WERI-Rb-1 (cell line): ENCODE measurements around the gene CALN1.

Source experiments
- DNase-seq: peaks from one replicate; pipeline ENCODE4 v3.0.0-alpha.2; 2020
- H3K27ac ChIP-seq: fragments of 250-450 bp; sonication (Bioruptor Pico); 2 replicates; pipeline ENCODE4 v1.5.1; 2020; ENCODE audit warnings: mild to moderate bottlenecking, moderate library complexity
- H3K27me3 ChIP-seq: fragments of 250-450 bp; sonication (Bioruptor Pico); 2 replicates; pipeline ENCODE4 v1.5.1; 2021; ENCODE audit warnings: mild to moderate bottlenecking, low read depth, moderate library complexity; ENCODE audit not compliant: insufficient read depth, severe bottlenecking
- H3K36me3 ChIP-seq: fragments of 250-450 bp; sonication (Bioruptor Pico); 2 replicates; pipeline ENCODE4 v1.5.1; 2020; ENCODE audit warnings: mild to moderate bottlenecking, moderate library complexity
- H3K4me3 ChIP-seq: 2 replicates; pipeline ENCODE4 v1.5.1; 2011; ENCODE audit warnings: low read depth, mild to moderate bottlenecking, control low read depth, low read length
- H3K9me3 ChIP-seq: fragments of 250-450 bp; sonication (Bioruptor Pico); 2 replicates; pipeline ENCODE4 v1.5.1; 2021; ENCODE audit warnings: mild to moderate bottlenecking, moderate library complexity; ENCODE audit not compliant: severe bottlenecking
- TF ChIP-seq, protein P1 (sequence below): IDR thresholded peaks from 2 replicates; pipeline ENCODE4 v1.5.1; 2011; ENCODE audit warnings: low read depth, mild to moderate bottlenecking, control low read depth, inconsistent platforms, low read length

CALN1 gene

DNA sequence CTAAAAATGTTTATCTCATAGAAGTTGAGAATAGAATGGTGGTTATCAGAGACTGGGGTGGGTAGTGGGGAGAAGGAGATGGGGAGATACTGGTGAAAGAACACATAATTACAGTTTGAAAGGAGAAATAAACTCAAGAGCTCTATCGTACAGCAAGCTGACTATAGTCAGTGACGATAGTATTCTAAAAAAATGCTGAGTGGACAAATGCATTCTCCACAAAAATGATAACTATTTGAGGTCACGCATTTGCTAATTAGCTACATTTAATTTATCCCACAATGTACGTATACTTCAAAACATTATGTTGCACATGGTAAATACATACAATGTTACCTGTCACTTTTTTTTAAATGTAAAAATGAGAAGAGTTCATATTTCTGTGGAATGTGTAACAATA lies 507.7 kb downstream of the CALN1 start:
- Histone ChIP-seq H3K27me3 (peaks cover 18% of the 10 kb centered on the region), H3K9me3 (no peaks in the 10 kb centered on the region), H3K36me3 (no peaks in the 10 kb centered on the region), H3K27ac (no peak overlapping the region), H3K4me3 (no peak overlapping the region)
- DNase-seq, result no peak
- TF ChIP-seq, protein P1, sequence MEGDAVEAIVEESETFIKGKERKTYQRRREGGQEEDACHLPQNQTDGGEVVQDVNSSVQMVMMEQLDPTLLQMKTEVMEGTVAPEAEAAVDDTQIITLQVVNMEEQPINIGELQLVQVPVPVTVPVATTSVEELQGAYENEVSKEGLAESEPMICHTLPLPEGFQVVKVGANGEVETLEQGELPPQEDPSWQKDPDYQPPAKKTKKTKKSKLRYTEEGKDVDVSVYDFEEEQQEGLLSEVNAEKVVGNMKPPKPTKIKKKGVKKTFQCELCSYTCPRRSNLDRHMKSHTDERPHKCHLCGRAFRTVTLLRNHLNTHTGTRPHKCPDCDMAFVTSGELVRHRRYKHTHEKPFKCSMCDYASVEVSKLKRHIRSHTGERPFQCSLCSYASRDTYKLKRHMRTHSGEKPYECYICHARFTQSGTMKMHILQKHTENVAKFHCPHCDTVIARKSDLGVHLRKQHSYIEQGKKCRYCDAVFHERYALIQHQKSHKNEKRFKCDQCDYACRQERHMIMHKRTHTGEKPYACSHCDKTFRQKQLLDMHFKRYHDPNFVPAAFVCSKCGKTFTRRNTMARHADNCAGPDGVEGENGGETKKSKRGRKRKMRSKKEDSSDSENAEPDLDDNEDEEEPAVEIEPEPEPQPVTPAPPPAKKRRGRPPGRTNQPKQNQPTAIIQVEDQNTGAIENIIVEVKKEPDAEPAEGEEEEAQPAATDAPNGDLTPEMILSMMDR, result no peak

GRCh38 chr7:71900556-71900955 lies 511.6 kb downstream of the CALN1 start:
- DNase-seq, result no peak
- Histone ChIP-seq H3K4me3 (no peak overlapping the region), H3K36me3 (no peaks in the 10 kb centered on the region), H3K27ac (no peak overlapping the region), H3K9me3 (no peaks in the 10 kb centered on the region), H3K27me3 (peaks cover 12% of the 10 kb centered on the region)
- TF ChIP-seq, protein P1, result no peak

GRCh38 chr7:71896535-71896934 lies 515.6 kb downstream of the CALN1 start:
- TF ChIP-seq, protein P1, result no peak
- H3K9me3 ChIP-seq, result no peaks in the 10 kb centered on the region

DNA sequence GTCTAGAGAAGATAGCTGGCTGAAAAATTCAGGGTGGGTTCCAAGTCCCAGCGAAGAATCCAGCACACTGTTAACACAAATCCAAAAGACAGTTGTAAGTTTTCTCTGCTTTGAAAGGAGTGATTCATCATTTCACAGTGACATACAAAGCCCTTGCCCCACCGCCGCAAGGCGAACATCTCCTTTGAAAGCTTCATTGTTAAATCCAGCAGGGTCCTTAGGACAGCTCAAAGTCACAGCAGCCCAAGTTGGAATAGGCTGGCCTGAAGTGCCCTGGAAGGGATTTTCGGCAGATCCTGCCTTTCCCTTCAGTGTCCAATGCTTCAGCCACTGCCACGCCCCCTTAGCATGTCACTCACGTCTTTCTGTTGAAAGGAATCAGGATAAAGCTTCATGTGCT lies 526.1 kb downstream of the CALN1 start:
- DNase-seq, result no peak
- H3K27ac ChIP-seq, result no peak overlapping the region
- H3K4me3 ChIP-seq, result no peak overlapping the region
- H3K9me3 ChIP-seq, result no peaks in the 10 kb centered on the region
- TF ChIP-seq, protein P1, result no peak
- no peaks in the 10 kb centered on the region for H3K36me3 ChIP-seq
- H3K27me3 ChIP-seq, result peaks cover 30% of the 10 kb centered on the region

More at GRCh38 chr7:71896535-71896934, 515.6 kb downstream of the CALN1 start:
- Histone ChIP-seq H3K27ac (no peak overlapping the region), H3K27me3 (peaks cover 33% of the 10 kb centered on the region), H3K4me3 (no peak overlapping the region), H3K36me3 (no peaks in the 10 kb centered on the region)
- no peak for DNase-seq

- TF ChIP-seq, protein P1, result no peak
- DNase-seq, result no peak
- Histone ChIP-seq H3K9me3 (no peaks in the 10 kb centered on the region), H3K27ac (no peak overlapping the region), H3K27me3 (peaks cover 30% of the 10 kb centered on the region), H3K4me3 (no peak overlapping the region), H3K36me3 (no peaks in the 10 kb centered on the region)
These were observed 526.7 kb downstream of the CALN1 start for GRCh38 chr7:71885487-71885886.

- DNase-seq, result no peak
- H3K27ac ChIP-seq, result no peak overlapping the region
- H3K9me3 ChIP-seq, result no peaks in the 10 kb centered on the region
- H3K36me3 ChIP-seq, result no peaks in the 10 kb centered on the region
- TF ChIP-seq, protein P1, result no peak
- H3K27me3 ChIP-seq, result peaks cover 30% of the 10 kb centered on the region
- no peak overlapping the region for H3K4me3 ChIP-seq
These were observed 528.7 kb downstream of the CALN1 start for GRCh38 chr7:71883415-71883814.
